GM15510 (cell line): ENCODE results near the gene CPLANE1.

Source experiments
- POLR2A ChIP-seq: IDR thresholded peaks from 3 replicates; pipeline ENCODE4 v1.6.1; 2011; ENCODE audit warnings: borderline replicate concordance; ENCODE audit not compliant: insufficient read length; ENCODE audit errors: extremely low read depth

Gene CPLANE1

DNA sequence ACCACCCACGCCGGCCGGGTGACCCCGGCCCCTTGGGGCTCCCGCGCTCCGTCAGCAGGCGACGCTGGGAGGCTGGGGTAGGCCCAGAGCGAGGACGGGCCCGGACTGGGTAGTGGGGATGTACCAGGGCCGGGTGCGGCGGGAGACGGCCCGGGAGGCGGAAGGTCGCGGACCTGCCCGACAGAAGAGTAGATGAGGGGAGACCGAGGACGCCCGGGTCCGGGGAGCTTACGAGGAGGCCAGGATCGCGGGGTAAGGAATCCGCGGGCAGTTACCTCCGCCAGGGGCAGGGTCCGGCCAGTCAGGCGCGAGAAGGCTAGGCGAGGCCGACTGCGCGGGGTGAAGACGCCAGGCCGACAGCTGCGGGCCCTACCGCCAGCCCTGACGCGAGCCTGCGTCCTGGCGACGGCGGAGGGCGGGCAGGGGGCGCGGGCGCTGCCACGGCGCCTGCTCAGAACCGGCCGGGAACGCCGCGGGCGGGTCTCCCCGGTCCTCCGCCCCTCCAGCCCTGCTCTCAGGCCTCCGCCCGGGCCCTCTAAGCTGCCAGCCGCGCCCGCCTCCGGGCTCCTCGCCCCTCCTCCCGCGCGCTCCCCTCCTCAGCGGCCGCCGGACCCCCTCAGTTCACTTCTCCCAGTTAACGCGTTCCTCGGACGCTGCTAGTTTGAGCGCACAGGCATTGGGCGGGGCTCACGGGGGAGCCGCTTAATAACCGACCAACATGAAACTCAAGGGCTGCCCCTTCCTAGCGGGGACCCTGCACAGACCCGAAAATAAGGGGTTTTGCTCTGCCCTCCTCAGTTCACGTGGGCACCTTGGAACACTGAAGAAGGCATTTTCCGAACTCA is at the start of gene CPLANE1:
TSS of gene CPLANE1 (minus strand) at position 407 of the 845 bp plus-strand sequence. CDS start 1,678 bp downstream, outside the sequence.
- TF ChIP-seq POLR2A = peak; percentile 70

DNA sequence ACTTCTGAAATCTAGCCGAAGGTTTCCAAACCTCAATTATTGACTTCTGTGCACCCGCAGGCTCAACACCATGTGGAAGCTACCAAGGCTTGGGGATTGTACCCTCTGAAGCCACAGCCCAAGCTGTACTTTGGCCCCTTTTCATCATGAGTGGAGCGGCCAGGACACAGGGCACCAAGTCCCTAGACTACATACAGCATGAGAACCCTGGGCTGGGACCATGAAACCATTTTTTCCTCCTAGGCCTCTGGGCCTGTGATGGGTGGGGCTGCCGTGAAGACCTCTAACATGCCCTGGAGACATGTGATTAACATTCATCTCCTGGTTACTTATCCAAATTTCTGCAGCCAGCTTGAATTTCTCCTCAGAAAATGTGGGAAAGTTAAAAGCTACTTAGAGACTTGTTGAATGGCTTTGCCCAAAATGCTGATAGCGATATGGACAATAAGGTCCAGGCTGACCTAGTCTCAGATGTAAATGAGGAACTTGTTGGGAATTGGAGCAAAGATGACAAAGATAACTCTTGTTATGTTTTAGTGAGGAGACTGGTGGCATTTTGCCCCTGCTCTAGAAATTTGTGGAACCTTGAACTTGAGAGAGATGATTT is 34.1 kb upstream of the CPLANE1 start:
- TF ChIP-seq POLR2A = no peak

DNA sequence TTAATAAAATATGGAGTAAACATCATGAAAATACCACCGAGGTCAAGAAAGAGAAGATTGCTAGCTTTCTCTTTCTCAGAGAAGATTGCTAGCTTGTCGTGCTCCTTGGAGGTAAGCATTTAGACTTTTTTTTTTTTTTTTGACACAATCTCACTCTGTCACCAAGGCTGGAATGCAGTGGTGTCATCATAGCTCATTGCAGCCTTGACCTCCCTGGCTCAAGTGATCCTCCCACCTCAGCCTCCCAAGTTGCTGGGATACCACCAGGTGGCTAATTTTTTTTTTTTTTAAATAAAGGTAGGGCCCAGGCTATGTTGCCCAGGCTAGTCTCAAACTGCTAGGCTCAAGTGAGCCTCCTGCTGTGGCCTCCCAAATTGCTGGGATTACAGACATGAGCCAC is 26.3 kb upstream of the CPLANE1 start:
- TF ChIP-seq POLR2A = no peak

DNA sequence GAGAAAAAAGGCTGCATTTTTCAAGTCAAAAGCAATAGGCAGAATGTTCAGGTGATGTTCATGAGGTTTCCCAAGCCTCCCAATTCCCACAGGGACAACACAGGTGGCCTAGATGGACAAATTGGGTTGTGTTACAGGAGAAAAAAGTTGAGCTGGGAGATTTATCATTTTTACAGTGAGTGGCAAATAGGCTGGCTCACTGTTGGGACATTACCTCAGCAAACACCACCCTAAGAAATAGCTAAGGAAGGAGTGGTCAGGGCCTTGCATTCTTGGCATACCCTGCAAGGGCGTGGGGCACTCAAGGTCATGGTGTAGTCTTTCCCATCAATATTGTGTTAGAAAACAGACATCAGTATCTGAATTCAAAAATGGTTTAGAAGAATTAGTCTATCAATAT is 23.3 kb upstream of the CPLANE1 start:
- no peak for TF ChIP-seq POLR2A

DNA sequence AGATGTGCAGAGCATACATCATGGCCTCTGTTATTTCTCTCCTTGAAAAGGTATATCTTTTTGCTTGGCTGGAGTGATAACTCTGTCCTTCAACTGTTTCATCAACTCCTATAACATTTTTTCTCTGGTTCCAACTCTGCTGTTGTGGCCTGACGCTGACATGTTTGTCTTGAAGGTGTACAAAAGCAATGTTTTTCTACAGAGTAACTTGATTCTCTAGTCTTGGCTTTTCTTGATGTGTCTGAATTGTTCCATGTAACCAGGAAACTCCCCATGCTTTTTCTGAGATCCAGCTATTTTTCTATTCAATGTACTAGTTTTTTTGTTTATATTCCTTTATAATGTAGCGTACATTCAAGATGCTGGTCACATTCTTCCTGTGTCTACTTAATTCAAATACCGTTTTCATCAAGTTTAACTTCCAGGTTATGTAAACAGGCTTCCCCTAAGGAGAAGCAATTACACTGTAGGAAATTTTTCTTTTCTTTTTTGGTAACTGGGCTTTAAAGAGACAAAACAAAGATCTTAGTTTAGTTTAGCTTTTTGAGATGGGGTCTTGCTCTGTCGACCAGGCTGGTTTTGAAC is 6.7 kb upstream of the CPLANE1 start:
- no peak for TF ChIP-seq POLR2A

DNA sequence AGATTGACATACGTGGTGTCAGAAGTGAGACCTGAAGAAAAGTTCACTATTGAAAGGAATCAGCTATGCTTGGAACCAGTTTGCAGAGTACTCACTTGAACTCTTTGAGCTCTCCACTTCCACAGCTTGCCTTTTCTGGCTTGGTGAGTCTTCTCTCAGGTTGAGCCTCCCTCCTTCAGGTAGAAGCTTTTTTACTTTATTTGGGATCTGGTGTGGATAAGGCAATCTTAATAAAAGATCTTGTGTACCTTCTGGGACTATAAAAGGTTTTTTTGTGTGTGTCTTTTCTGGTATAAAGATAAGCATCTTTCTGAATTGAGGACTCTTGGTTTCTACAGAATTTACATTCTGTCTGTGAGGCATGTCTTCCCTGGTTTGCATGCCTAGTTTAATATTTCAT is 5.4 kb upstream of the CPLANE1 start:
- TF ChIP-seq POLR2A = no peak

DNA sequence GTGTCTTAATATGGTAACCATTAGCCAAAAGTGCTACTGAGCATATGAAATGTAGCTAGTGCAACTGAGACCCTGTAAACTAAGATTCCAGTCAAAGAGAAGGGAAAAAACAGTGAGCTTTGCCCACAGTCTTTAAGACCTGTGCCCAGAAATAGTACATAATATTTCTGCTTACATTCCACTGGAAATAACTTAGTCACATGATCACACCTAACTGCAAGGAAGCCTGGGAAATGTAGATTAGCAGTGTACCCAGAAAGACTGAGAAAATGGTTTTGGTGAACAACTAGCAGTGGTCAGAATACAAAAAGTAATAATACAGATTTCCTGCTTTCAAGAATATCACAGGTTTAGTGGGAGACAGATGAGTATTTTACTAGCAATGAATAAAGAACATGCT is 2.5 kb upstream of the CPLANE1 start:
- no peak for TF ChIP-seq POLR2A

DNA sequence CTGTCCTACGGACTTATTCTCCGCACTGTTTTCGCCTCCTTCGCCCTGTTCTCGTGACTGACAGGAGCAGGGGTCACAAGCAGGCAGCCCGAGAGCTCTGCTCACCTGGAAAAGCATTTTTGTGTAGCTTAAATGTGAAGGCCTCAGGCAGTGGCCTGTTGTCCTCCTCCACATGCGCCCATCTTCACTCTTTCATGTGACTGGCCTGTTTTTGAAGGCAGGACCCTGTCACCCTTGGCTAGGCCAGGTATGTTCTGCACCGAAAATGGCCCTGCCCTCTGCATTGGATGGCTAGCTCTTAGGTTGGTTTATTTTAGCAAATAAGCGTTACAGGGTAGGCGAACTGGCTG is 614 bp upstream of the CPLANE1 start:
- no peak for TF ChIP-seq POLR2A

DNA sequence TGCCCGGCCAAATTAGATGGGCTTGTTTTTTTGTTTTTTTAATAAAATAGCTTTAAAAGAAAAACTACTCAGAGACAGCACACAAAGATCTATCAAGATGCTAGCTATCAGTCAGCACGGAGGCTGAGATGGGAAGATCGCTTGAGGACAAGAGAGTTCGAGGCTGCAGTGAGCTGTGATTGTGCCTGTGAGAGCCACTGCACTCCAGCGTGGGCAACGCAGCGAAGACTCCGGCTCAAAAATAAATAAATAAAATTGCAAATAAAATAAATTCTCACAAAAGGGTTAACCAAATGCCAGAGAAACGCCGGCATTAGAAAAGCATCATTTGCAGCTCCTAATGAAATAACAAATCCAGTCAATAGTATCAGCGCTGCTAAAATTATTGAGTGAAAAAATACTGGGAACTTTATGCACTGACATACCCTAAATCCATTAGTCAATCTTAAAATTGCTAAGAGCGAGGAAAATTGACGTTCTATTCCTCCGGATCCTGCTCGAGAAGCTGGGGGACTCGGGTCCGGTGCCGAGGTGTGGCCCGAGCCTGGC is 681 bp downstream of the CPLANE1 start:
- TF ChIP-seq POLR2A = no peak

DNA sequence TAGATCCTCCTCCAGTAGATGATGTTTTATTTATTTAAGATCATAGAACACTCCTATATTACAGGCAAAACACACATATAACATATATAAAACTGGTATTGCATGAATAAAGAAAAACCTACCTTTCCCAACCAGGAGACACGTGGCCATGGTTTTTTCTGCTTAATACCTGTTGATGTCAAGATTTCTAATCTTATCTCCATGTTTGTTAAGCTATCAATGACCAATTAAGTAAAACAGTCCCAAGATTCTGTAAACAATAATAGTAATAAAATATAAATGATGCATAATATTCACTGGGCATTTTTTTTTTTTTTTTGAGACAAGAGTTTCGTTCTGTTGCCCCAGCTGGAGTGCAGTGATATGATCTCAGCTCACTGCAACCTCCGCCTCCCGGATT is 1.7 kb downstream of the CPLANE1 start:
- TF ChIP-seq POLR2A = no peak

DNA sequence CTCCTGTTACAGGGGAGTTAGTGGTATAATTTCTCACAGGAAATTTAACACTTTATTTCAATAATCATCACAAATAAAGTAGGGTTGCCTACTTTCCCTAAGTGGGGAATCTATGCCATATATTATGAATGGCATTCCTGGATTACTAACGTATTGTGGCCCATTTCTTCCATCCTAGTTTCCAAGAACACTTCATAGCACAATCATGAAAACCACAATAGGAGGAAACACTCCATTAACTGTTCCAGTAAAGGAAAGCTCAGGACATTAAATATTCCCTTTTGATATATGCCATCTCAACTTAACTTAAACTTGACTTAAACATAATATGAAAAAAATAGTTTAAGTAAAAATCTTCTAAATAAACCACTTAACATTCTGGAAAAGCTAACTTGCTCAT is 2.1 kb downstream of the CPLANE1 start:
- TF ChIP-seq POLR2A = no peak

DNA sequence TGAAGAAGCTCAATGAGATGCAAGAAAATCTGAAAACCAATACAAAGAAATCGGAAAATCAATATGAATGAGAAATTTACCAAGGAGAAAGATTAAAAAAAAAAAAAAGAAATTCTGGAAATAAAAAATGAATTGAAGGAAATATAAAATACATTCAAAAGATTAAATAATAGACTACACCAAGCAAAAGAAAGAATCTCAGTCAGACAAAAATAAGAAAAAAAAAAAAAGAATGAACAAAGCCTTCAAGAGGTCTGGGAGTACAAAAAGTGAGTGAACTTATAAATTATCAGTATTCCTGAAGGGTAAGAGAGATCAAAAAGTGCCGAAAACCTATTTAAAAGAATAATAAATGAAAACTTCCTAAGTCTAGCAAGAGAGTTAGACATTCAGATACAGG is 14.9 kb downstream of the CPLANE1 start:
- no peak for TF ChIP-seq POLR2A

DNA sequence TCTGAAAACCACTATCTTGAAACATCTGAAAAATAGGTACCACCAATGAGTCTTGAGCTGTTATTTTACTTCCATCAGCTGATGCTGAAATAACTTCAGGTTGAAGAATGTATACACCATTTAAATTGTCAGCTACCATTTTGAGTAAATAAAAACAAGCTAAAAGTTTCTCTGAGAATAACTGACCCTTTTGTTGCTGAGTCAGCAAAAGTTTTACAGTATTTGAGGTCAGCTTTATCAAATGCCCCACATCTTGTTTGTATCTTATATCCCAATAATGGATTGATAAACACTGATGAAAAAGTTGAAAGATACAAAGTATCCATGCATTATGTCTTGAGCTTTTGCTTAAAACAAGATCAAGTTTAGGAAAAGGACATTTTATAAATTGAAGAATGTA is 22.8 kb downstream of the CPLANE1 start:
- no peak for TF ChIP-seq POLR2A

DNA sequence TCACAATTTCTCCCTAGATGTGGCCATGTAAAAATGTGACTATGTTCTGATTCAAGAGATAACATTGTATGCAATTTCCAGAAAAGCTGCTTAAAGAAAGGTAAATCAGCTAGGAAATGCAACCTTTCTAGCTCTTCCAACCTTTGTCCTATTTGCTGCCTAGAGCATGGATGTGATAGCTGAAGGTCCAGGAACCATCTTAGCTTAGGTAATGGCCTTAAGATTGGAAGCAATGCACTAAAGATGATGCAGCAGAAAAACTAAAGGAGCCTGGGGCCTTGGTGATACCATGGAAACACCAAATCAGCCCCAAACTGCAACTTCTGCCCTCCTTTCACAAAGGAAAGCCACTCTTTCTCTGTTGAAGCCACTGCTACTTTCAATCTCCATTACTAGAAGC is 27.0 kb downstream of the CPLANE1 start:
- TF ChIP-seq POLR2A = no peak

DNA sequence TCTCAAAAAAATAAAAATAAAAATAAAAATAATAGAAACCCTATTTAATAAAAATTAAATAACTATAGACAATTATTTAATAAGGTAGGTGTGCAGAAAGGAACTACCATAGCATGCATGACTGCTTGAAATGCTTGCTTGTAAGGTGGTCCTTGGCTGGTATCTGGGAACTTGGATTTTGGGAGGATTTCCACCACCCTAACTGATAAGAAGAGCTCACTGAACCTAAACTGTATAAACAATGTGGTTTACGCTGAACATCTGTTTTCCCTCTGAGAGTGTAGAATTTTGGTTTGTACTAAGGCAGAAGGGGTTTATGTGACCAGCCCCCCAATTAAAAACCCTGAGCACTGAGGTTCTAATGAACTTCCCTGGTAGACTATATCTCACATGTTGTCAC is 31.2 kb downstream of the CPLANE1 start:
- TF ChIP-seq POLR2A = no peak
